Activated CD4-positive, alpha-beta T cell treated with anti-CD3 and anti-CD28 coated beads, Interleukin-2, amount 10 ng/mL, durations not matched to agents 24 days and 14 days (primary cell): ENCODE results near the gene PRKAR1A. TPM values are rescaled to one million over a fixed set of nuclear protein-coding genes. Genes with fewer than 3 reads are reported as not detected.

Source experiments
- DNase-seq: peaks from one replicate; pipeline ENCODE4 v3.0.0; 2022
- H3K27ac Mint-ChIP-seq: one replicate; pipeline ENCODE4 v1.8.0; 2022; ENCODE audit warnings: mild to moderate bottlenecking, mixed read lengths
- H3K27me3 Mint-ChIP-seq: one replicate; pipeline ENCODE4 v1.8.0; 2022; ENCODE audit warnings: mixed read lengths
- H3K36me3 Mint-ChIP-seq: one replicate; pipeline ENCODE4 v1.8.0; 2022; ENCODE audit warnings: low read depth, mild to moderate bottlenecking, mixed read lengths
- H3K4me1 Mint-ChIP-seq: one replicate; pipeline ENCODE4 v1.8.0; 2021; ENCODE audit warnings: mixed read lengths
- H3K4me3 Mint-ChIP-seq: one replicate; pipeline ENCODE4 v1.8.0; 2022; ENCODE audit warnings: mild to moderate bottlenecking, moderate library complexity, mixed read lengths
- H3K9me3 Mint-ChIP-seq: one replicate; pipeline ENCODE4 v1.8.0; 2021; ENCODE audit warnings: mixed read lengths
- intact Hi-C: fragments of 100-400 bp; cut with micrococcal nuclease; formaldehyde crosslinking; loops from one replicate; pipeline ENCODE4 v1.15.1; 2023
- total RNA-seq: library from RNA; stranded (reverse); gene quantifications from 2 replicates; pipeline ENCODE4 v1.2.3, GENCODE V29; 2022

PRKAR1A gene
- total RNA-seq, 1 donor from 2014 or later: 194 TPM

DNA sequence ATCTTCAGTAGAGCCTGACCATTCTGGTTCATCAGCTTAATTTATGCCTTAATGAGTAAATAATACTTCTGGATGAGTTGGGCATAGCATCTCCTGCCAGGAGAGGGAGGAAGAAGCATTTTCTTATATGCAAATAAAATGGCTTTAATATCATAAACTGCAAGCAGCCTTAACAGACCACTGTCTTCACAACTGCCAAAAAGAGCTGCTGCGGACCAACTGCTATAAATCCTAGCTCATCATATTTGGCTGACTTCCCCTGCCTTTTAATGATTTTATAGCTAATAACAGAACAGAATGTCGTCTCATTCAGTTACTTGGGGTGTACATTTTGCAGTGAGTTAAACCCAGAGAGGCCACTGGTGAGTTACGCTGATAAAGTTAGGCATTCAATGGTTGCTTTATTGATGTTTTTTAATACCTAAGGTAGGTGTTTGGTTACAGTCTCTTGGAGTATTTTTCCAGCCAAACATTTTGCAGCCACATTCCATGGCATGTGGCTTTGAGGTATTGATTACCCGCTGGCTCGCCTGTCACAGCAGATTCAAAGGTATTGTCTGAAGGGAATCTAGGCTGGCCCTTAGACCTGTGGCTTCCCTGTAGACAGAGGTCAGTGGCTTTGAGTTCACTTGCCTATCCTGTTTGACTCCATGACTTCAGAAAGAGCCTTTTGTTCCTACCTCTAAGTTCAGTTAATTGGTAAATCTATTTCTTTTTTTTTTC, 72.5 kb downstream of the PRKAR1A start:
- Mint-ChIP-seq H3K27me3 (peaks cover 8% of the 10 kb centered on the region), H3K9me3 (peaks cover 5% of the 10 kb centered on the region), H3K36me3 (no peaks in the 10 kb centered on the region), H3K4me1 (no peaks in the 10 kb centered on the region), H3K4me3 (no peak overlapping the region), H3K27ac (no peak overlapping the region)
- no peak for DNase-seq
- intact Hi-C loops: no loop called here

GRCh38 chr17:68585643-68586042, 73.4 kb downstream of the PRKAR1A start:
- H3K36me3 Mint-ChIP-seq: no peaks in the 10 kb centered on the region
- H3K9me3 Mint-ChIP-seq: peaks cover 5% of the 10 kb centered on the region
- H3K4me1 Mint-ChIP-seq: no peaks in the 10 kb centered on the region
- intact Hi-C loops: no loop called here
- no peak for DNase-seq
- H3K27me3 Mint-ChIP-seq: peaks cover 7% of the 10 kb centered on the region
- no peak overlapping the region for H3K27ac Mint-ChIP-seq
- no peak overlapping the region for H3K4me3 Mint-ChIP-seq

GRCh38 chr17:68587026-68587425, 74.8 kb downstream of the PRKAR1A start:
- Mint-ChIP-seq H3K27ac (no peak overlapping the region), H3K36me3 (no peaks in the 10 kb centered on the region), H3K4me3 (no peak overlapping the region), H3K9me3 (peaks cover 5% of the 10 kb centered on the region), H3K27me3 (peaks cover 13% of the 10 kb centered on the region), H3K4me1 (no peaks in the 10 kb centered on the region)
- DNase-seq: no peak
- intact Hi-C loops: no loop called here

DNA sequence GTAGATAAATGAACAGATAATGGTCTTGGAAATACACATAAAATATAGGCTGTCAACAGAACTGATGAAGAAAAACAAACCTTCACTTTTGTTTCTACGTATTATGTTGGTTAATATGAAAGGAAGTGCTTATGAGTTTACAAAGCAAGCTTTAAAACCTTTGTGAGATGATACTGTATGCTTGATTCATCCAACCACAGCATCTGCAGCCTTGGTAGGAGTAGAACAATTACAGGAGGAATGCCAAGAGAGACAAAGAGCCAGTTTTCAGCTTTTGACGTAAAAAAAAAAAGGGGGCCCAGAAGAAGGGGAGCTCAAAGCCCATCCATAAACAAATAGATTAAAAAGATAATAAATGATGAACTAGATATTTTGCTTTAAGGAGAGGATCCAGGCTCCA, 75.6 kb downstream of the PRKAR1A start:
- Mint-ChIP-seq H3K36me3 (no peaks in the 10 kb centered on the region), H3K27me3 (peaks cover 18% of the 10 kb centered on the region), H3K27ac (no peak overlapping the region), H3K9me3 (peaks cover 5% of the 10 kb centered on the region), H3K4me3 (no peak overlapping the region), H3K4me1 (no peaks in the 10 kb centered on the region)
- no peak for DNase-seq
- intact Hi-C loops: no loop called here

GRCh38 chr17:68588362-68588761, 76.1 kb downstream of the PRKAR1A start:
- Mint-ChIP-seq H3K4me3 (no peak overlapping the region), H3K9me3 (peaks cover 5% of the 10 kb centered on the region), H3K27me3 (peaks cover 18% of the 10 kb centered on the region), H3K36me3 (no peaks in the 10 kb centered on the region), H3K27ac (no peak overlapping the region), H3K4me1 (no peaks in the 10 kb centered on the region)
- intact Hi-C loops: no loop called here
- DNase-seq: no peak

GRCh38 chr17:68589086-68589485, 76.9 kb downstream of the PRKAR1A start:
- intact Hi-C loops: no loop called here
- Mint-ChIP-seq H3K4me3 (no peak overlapping the region), H3K4me1 (no peaks in the 10 kb centered on the region), H3K27me3 (peaks cover 23% of the 10 kb centered on the region), H3K36me3 (no peaks in the 10 kb centered on the region), H3K9me3 (peaks cover 5% of the 10 kb centered on the region), H3K27ac (no peak overlapping the region)
- no peak for DNase-seq

DNA sequence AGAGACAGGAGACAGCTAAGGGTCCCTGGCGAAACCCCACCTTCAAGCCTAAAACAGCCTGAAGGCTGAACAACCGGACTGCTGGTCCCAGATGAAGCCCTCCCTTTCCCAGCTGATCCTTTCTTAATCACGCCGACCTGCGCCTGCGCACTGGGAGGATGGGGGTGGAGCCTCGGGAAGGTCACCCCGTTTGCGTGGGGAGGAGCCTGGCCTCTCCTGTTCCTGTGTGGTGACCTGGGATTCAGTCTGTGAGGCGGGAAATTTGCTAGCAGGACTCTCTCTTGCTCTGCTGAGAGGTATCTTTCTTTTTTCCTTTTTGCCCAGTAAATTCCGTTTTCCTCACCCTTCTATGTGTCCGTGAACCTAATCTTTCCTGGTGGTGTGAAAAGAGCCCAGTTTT, 79.4 kb downstream of the PRKAR1A start:
- peaks cover 34% of the 10 kb centered on the region for H3K27me3 Mint-ChIP-seq
- peaks cover 2% of the 10 kb centered on the region for H3K4me1 Mint-ChIP-seq
- no peak overlapping the region for H3K27ac Mint-ChIP-seq
- H3K4me3 Mint-ChIP-seq: no peak overlapping the region
- intact Hi-C loops: no loop called here
- peak; percentile 58 for DNase-seq
- H3K9me3 Mint-ChIP-seq: peaks cover 5% of the 10 kb centered on the region
- no peaks in the 10 kb centered on the region for H3K36me3 Mint-ChIP-seq

- Mint-ChIP-seq H3K4me3 (no peak overlapping the region), H3K36me3 (no peaks in the 10 kb centered on the region), H3K4me1 (peaks cover 2% of the 10 kb centered on the region), H3K27me3 (peaks cover 39% of the 10 kb centered on the region), H3K27ac (no peak overlapping the region), H3K9me3 (peaks cover 5% of the 10 kb centered on the region)
- DNase-seq: no peak
- intact Hi-C loops: no loop called here
Measured at GRCh38 chr17:68592009-68592408, 79.8 kb downstream of the PRKAR1A start.

- Mint-ChIP-seq H3K27ac (no peak overlapping the region), H3K36me3 (no peaks in the 10 kb centered on the region), H3K4me3 (no peak overlapping the region), H3K9me3 (no peaks in the 10 kb centered on the region), H3K4me1 (peaks cover 2% of the 10 kb centered on the region), H3K27me3 (peaks cover 48% of the 10 kb centered on the region)
- intact Hi-C loops: no loop called here
- no peak for DNase-seq
Measured at GRCh38 chr17:68592682-68593641, 80.7 kb downstream of the PRKAR1A start.

GRCh38 chr17:68594552-68594951, 82.3 kb downstream of the PRKAR1A start:
- peaks cover 64% of the 10 kb centered on the region for H3K27me3 Mint-ChIP-seq
- intact Hi-C loops: no loop called here

DNA sequence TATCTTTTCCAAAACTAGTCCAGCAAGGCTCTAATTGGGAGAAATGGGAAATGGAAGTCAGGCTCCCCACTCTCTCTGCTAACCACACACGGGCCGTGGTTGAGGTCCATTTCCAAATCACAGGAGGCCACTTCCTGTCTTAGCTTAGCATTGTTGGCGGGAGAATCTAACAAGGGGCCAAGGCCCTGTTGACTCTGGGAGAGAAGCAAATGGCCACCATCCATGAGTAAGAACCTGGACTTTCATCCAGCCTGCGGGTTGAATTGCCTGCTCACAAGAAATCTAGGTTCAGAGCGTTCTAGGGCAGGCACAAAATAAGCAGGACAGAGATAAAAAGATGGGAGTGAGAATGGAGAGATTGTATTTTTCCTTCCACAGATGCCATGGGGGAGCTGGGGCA, 83.3 kb downstream of the PRKAR1A start:
- no peak overlapping the region for H3K27ac Mint-ChIP-seq
- intact Hi-C loops: no loop called here
- H3K36me3 Mint-ChIP-seq: no peaks in the 10 kb centered on the region
- no peak overlapping the region for H3K4me3 Mint-ChIP-seq
- no peaks in the 10 kb centered on the region for H3K9me3 Mint-ChIP-seq
- H3K27me3 Mint-ChIP-seq: peaks cover 68% of the 10 kb centered on the region
- no peak for DNase-seq
- H3K4me1 Mint-ChIP-seq: peaks cover 6% of the 10 kb centered on the region

More at GRCh38 chr17:68594552-68594951, 82.3 kb downstream of the PRKAR1A start:
- H3K9me3 Mint-ChIP-seq: no peaks in the 10 kb centered on the region
- no peak overlapping the region for H3K4me3 Mint-ChIP-seq
- H3K36me3 Mint-ChIP-seq: no peaks in the 10 kb centered on the region
- no peak overlapping the region for H3K27ac Mint-ChIP-seq
- no peak for DNase-seq
- H3K4me1 Mint-ChIP-seq: peaks cover 3% of the 10 kb centered on the region

GRCh38 chr17:68595986-68596385, 83.8 kb downstream of the PRKAR1A start:
- no peaks in the 10 kb centered on the region for H3K9me3 Mint-ChIP-seq
- DNase-seq: no peak
- no peaks in the 10 kb centered on the region for H3K36me3 Mint-ChIP-seq
- peaks cover 66% of the 10 kb centered on the region for H3K27me3 Mint-ChIP-seq
- intact Hi-C loops: no loop called here
- peaks cover 6% of the 10 kb centered on the region for H3K4me1 Mint-ChIP-seq
- no peak overlapping the region for H3K27ac Mint-ChIP-seq
- no peak overlapping the region for H3K4me3 Mint-ChIP-seq

DNA sequence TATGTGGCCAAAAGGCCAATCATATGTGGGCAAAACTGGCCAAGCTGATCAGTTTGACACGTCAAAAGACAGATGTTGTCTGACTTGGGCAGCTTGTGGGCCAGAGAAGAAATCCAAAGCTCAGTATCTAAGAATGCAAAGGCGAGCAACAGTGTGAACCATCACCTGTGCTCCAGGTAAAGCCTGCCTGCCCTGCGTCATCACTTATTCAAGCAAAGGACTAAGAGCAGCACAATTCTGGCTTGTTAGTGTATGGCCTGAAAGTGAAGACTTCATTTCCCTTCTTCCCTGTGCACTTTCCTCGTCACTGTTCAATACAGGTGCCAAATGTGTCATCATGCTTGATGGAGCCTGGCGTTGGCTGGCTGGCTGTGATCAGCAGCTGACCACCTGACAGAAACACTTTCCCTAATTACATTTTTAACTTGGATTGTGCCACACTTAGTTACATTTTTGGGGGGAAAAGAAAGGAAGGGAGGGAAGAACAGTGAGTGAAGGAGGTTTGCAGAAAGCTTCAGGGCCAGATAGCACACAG, 84.2 kb downstream of the PRKAR1A start:
- H3K27ac Mint-ChIP-seq: no peak overlapping the region
- intact Hi-C loops: no loop called here
- no peak overlapping the region for H3K4me3 Mint-ChIP-seq
- DNase-seq: no peak
- peaks cover 69% of the 10 kb centered on the region for H3K27me3 Mint-ChIP-seq
- H3K36me3 Mint-ChIP-seq: no peaks in the 10 kb centered on the region
- H3K9me3 Mint-ChIP-seq: no peaks in the 10 kb centered on the region
- H3K4me1 Mint-ChIP-seq: peaks cover 6% of the 10 kb centered on the region

- intact Hi-C loops: no loop called here
- Mint-ChIP-seq H3K27ac (no peak overlapping the region), H3K9me3 (no peaks in the 10 kb centered on the region), H3K4me3 (no peak overlapping the region), H3K36me3 (no peaks in the 10 kb centered on the region), H3K4me1 (peaks cover 6% of the 10 kb centered on the region), H3K27me3 (peaks cover 75% of the 10 kb centered on the region)
- DNase-seq: no peak
Measured at GRCh38 chr17:68598074-68598473, 85.8 kb downstream of the PRKAR1A start.
